H1 (cell line): ENCODE results near the gene BRD3OS. TPM values are rescaled to one million over a fixed set of nuclear protein-coding genes. Genes with fewer than 3 reads are reported as not detected.

Source experiments
- CTCF ChIA-PET: fragments of 300-600 bp; sonication (Branson Sonifier 250); formaldehyde crosslinking; loops from one replicate; lab custom pipeline; 2021; ENCODE audit not compliant: partially characterized antibody; lab: Charles Lee
- POLR2A ChIA-PET: fragments of 300-600 bp; sonication (Branson Sonifier 250); formaldehyde crosslinking; loops from one replicate; lab custom pipeline; 2021; ENCODE audit warnings: inconsistent platforms; ENCODE audit not compliant: partially characterized antibody; lab: Charles Lee
- DNase-seq, 2 experiments: peaks; one replicate each; pipeline versions ENCODE4 v3.0.0 to v3.0.0-alpha.2; 2010 to 2022; ENCODE audit warnings: low spot score in 2 of 2, low read depth in 1 of 2, mixed read lengths in 1 of 2
- FAIRE-seq: peaks from 2 replicates; lab custom pipeline; 2011; peaks lifted over from hg19 to GRCh38; lab: Jason Lieb, UNC
- H2AFZ ChIP-seq: 2 replicates; pipeline ENCODE4 v1.8.1; 2012; ENCODE audit warnings: low read length, inconsistent platforms
- H2AK5ac ChIP-seq: 2 replicates; pipeline ENCODE4 v1.6.1; 2013; ENCODE audit warnings: low read depth, low read length
- H2BK120ac ChIP-seq: replicated peaks from 2 replicates; pipeline ENCODE3; 2013; ENCODE audit warnings: low read depth, low read length, inconsistent platforms
- H2BK12ac ChIP-seq: 2 replicates; pipeline ENCODE4 v1.6.1; 2013; ENCODE audit warnings: low read depth, low read length
- H2BK15ac ChIP-seq: 2 replicates; pipeline ENCODE4 v1.6.1; 2013; ENCODE audit warnings: low read length
- H2BK20ac ChIP-seq: 2 replicates; pipeline ENCODE4 v1.6.1; 2013; ENCODE audit warnings: low read length
- H2BK5ac ChIP-seq: 2 replicates; pipeline ENCODE4 v1.6.1; 2013; ENCODE audit warnings: low read depth, low read length
- H3K14ac ChIP-seq: 2 replicates; pipeline ENCODE4 v1.6.1; 2013; ENCODE audit warnings: inconsistent platforms; ENCODE audit not compliant: insufficient read length
- H3K18ac ChIP-seq: 2 replicates; pipeline ENCODE4 v1.6.1; 2013; ENCODE audit warnings: low read length; ENCODE audit errors: extremely low read depth
- H3K23ac ChIP-seq: 2 replicates; pipeline ENCODE4 v1.6.1; 2013; ENCODE audit warnings: inconsistent platforms; ENCODE audit not compliant: insufficient read length
- H3K23me2 ChIP-seq: 2 replicates; pipeline ENCODE4 v1.6.1; 2013; ENCODE audit warnings: low read depth, low read length
- H3K27ac ChIP-seq: 2 replicates; pipeline ENCODE4 v1.6.1; 2011; ENCODE audit warnings: low read depth, low read length, inconsistent platforms
- H3K27me3 ChIP-seq, 4 experiments: replicated peaks in 1 of 4; 1 replicate in 1 of 4; 2 replicates in 3 of 4; pipeline versions ENCODE4 v1.6.1 to v1.8.1; 2011 to 2013; ENCODE audit warnings: low read length in 3 of 4, mild to moderate bottlenecking in 3 of 4, inconsistent platforms in 2 of 4, mixed read lengths in 2 of 4, moderate library complexity in 1 of 4; ENCODE audit not compliant: control insufficient read depth in 3 of 4, insufficient read depth in 3 of 4; ENCODE audit errors: extremely low read depth in 1 of 4
- H3K36me3 ChIP-seq, 4 experiments: 2 replicates each; pipeline versions ENCODE4 v1.6.1 to v1.8.1; 2011 to 2013; ENCODE audit warnings: mild to moderate bottlenecking in 4 of 4, low read length in 3 of 4, moderate library complexity in 2 of 4, control low read depth in 1 of 4, inconsistent platforms in 1 of 4; ENCODE audit not compliant: insufficient read depth in 4 of 4, control insufficient read depth in 2 of 4
- H3K4ac ChIP-seq: replicated peaks from 2 replicates; pipeline ENCODE3; 2013; ENCODE audit warnings: low read length, low read depth, mixed read lengths, inconsistent platforms; ENCODE audit not compliant: insufficient read length
- H3K4me1 ChIP-seq, 4 experiments: replicated peaks in 1 of 4; 1 replicate in 1 of 4; 2 replicates in 3 of 4; pipeline versions ENCODE4 v1.6.1 to v1.8.1; 2011 to 2013; ENCODE audit warnings: low read length in 3 of 4, inconsistent platforms in 2 of 4, mixed read lengths in 1 of 4; ENCODE audit not compliant: insufficient read depth in 4 of 4, control insufficient read depth in 3 of 4
- H3K4me2 ChIP-seq, 2 experiments: 2 replicates each; pipeline versions ENCODE4 v1.6.1 to v1.8.1; 2011 to 2013; ENCODE audit warnings: low read depth in 2 of 2, low read length in 2 of 2, control low read depth in 1 of 2, inconsistent platforms in 1 of 2, mild to moderate bottlenecking in 1 of 2; ENCODE audit not compliant: insufficient read depth in 1 of 2
- H3K4me3 ChIP-seq, 4 experiments: fragments of 200-600, 300-600 bp in 1 of 4; sonication (generic), shearing (Covaris generic), sonication (Bioruptor Twin) in 1 of 4; 2 replicates each; pipeline versions ENCODE4 v1.5.1 to v1.8.1; 2011 to 2016; ENCODE audit warnings: low read length in 4 of 4, low read depth in 3 of 4, control low read depth in 2 of 4, inconsistent platforms in 2 of 4, mild to moderate bottlenecking in 2 of 4, mixed read lengths in 1 of 4, moderate library complexity in 1 of 4; ENCODE audit not compliant: insufficient read depth in 2 of 4; ENCODE audit errors: extremely low read depth in 1 of 4
- H3K56ac ChIP-seq: replicated peaks from 2 replicates; pipeline ENCODE3; 2013; ENCODE audit warnings: low read depth, mild to moderate bottlenecking, mixed read lengths, low read length, inconsistent platforms; ENCODE audit not compliant: insufficient read length
- H3K79me1 ChIP-seq: 2 replicates; pipeline ENCODE4 v1.6.1; 2013; ENCODE audit warnings: low read depth, low read length, control low read depth
- H3K79me2 ChIP-seq, 2 experiments: 2 replicates each; pipeline versions ENCODE4 v1.6.1 to v1.8.1; 2012 to 2013; ENCODE audit warnings: low read length in 2 of 2, mild to moderate bottlenecking in 2 of 2, inconsistent platforms in 1 of 2; ENCODE audit not compliant: insufficient read depth in 2 of 2, control insufficient read depth in 1 of 2
- H3K9ac ChIP-seq, 4 experiments: replicated peaks in 1 of 4; 1 replicate in 1 of 4; 2 replicates in 3 of 4; pipeline versions ENCODE4 v1.6.1 to v1.8.1; 2011 to 2013; ENCODE audit warnings: low read depth in 3 of 4, low read length in 3 of 4, control low read depth in 2 of 4, mild to moderate bottlenecking in 2 of 4, moderate library complexity in 2 of 4, inconsistent platforms in 1 of 4; ENCODE audit errors: extremely low read depth in 1 of 4
- H3K9me3 ChIP-seq, 2 experiments: 2 replicates each; pipeline versions ENCODE4 v1.6.1 to v1.8.1; 2012 to 2013; ENCODE audit warnings: mild to moderate bottlenecking in 2 of 2, moderate library complexity in 2 of 2, control low read depth in 1 of 2, inconsistent platforms in 1 of 2, low read depth in 1 of 2, low read length in 1 of 2, mixed read lengths in 1 of 2; ENCODE audit not compliant: insufficient read depth in 2 of 2
- H4K20me1 ChIP-seq, 2 experiments: replicated peaks in 1 of 2; 2 replicates each; pipeline versions ENCODE3 to v1.8.1; 2011 to 2013; ENCODE audit warnings: inconsistent platforms in 2 of 2, low read length in 2 of 2, mild to moderate bottlenecking in 1 of 2; ENCODE audit not compliant: insufficient read depth in 2 of 2, control insufficient read depth in 1 of 2
- H4K5ac ChIP-seq: 2 replicates; pipeline ENCODE4 v1.6.1; 2013; ENCODE audit warnings: low read length, low read depth, mixed read lengths, inconsistent platforms; ENCODE audit not compliant: insufficient read length
- H4K8ac ChIP-seq: 2 replicates; pipeline ENCODE4 v1.8.0; 2013; ENCODE audit warnings: mild to moderate bottlenecking, moderate library complexity, low read length, inconsistent platforms; ENCODE audit not compliant: insufficient read depth; ENCODE audit errors: extremely low read depth
- H4K91ac ChIP-seq: replicated peaks from 2 replicates; pipeline ENCODE3; 2013; ENCODE audit warnings: low read length, mixed read lengths, inconsistent platforms; ENCODE audit not compliant: insufficient read length
- BACH1 ChIP-seq: IDR thresholded peaks from 2 replicates; pipeline ENCODE4 v1.6.1; 2012; ENCODE audit warnings: low read length, improper control_type of control experiment
- BRCA1 ChIP-seq: IDR thresholded peaks from 2 replicates; pipeline ENCODE4 v1.6.1; 2012; ENCODE audit warnings: low read depth, low read length, improper control_type of control experiment
- CBX8 ChIP-seq: fragments of 300-800, 300-1000 bp; sonication (generic); IDR thresholded peaks from 2 replicates; pipeline ENCODE4 v1.7.1; 2016; ENCODE audit warnings: low read depth, low read length, borderline replicate concordance
- CHD2 ChIP-seq: IDR thresholded peaks from 2 replicates; pipeline ENCODE4 v1.6.1; 2012; ENCODE audit warnings: low read length, improper control_type of control experiment
- EGR1 ChIP-seq: IDR thresholded peaks from 2 replicates; pipeline ENCODE4 v1.6.1; 2011; ENCODE audit warnings: low read depth, low read length, borderline replicate concordance
- GTF2F1 ChIP-seq: IDR thresholded peaks from 2 replicates; pipeline ENCODE4 v1.6.1; 2012; ENCODE audit warnings: low read depth, low read length, improper control_type of control experiment, borderline replicate concordance
- POLR2A ChIP-seq, 2 experiments: IDR thresholded peaks; 1 replicate in 1 of 2; 2 replicates in 1 of 2; pipeline ENCODE4 v1.6.1; 2011; ENCODE audit warnings: low read depth in 2 of 2, low read length in 2 of 2, mild to moderate bottlenecking in 2 of 2; ENCODE audit errors: control extremely low read depth in 1 of 2
- SAP30 ChIP-seq: fragments of 300-600 bp; sonication (generic); IDR thresholded peaks from 2 replicates; pipeline ENCODE4 v1.7.1; 2012; ENCODE audit warnings: low read length, moderate library complexity, mild to moderate bottlenecking, inconsistent platforms; ENCODE audit not compliant: insufficient read depth, insufficient replicate concordance
- SIRT6 ChIP-seq: IDR thresholded peaks from one replicate; pipeline ENCODE4 v1.7.1; 2012; ENCODE audit warnings: low read length, inconsistent platforms
- SIX5 ChIP-seq: IDR thresholded peaks from 2 replicates; pipeline ENCODE4 v1.6.1; 2011; ENCODE audit warnings: mild to moderate bottlenecking, low read depth, low read length
- TAF7 ChIP-seq: optimal IDR thresholded peaks from 2 replicates; pipeline ENCODE3; 2011; ENCODE audit warnings: low read depth, mild to moderate bottlenecking, inconsistent platforms, low read length, moderate library complexity, borderline replicate concordance
- WGBS, 2 experiments: shearing (Covaris generic) in 1 of 2; methylation state at CpG; one replicate each; pipeline versions ENCODE4 v1.1.6 to v1.1.7; 2013 to 2015; ENCODE audit warnings: low lambda C conversion rate in 2 of 2, mixed read lengths in 2 of 2, inconsistent platforms in 1 of 2, low coverage in 1 of 2, missing lambda C conversion rate in 1 of 2; ENCODE audit not compliant: insufficient replicate concordance in 2 of 2, insufficient coverage in 1 of 2, insufficient read length in 1 of 2; ENCODE audit errors: extremely low coverage in 1 of 2, missing lambda C conversion rate in 1 of 2; 5-methylcytosine and 5-hydroxymethylcytosine counted together
- polyA plus RNA-seq, 7 experiments: library from polyadenylated mRNA; depleted of rRNA in 3 of 7; stranded (reverse) in 5 of 7; unstranded in 2 of 7; fragments of >200 nt in 5 of 7; fragments of 200-250 nt in 2 of 7; gene quantifications; 1 replicate in 5 of 7; 2 replicates in 1 of 7; 4 replicates in 1 of 7; pipeline versions ENCODE4 v1.2.1 to v1.2.3, GENCODE V29; 2011 to 2013; ENCODE audit warnings: missing spikeins in 2 of 7, mixed read lengths in 2 of 7
- total RNA-seq: library from RNA; stranded (reverse); fragmentation: NEBNext Ultra II Directional; extraction: Animal tissue kit (Norgen Biotek cat#: 25700); gene quantifications from 2 replicates; pipeline ENCODE4 v1.2.1, GENCODE V29; 2021

Gene BRD3OS
- total and polyA plus RNA-seq, 2 of the 8 experiments (the other 6 are each of a cell fraction or from before 2014, with no cell fraction given), result 12.7 to 20.2 TPM

GRCh38 chr9:134045841-134046544 lies 20.7 kb downstream of the BRD3OS start:
- Histone ChIP-seq H4K91ac (no peak overlapping the region), H3K56ac (no peak overlapping the region), H3K14ac (no peak overlapping the region), H2BK5ac (no peak overlapping the region), H3K23ac (no peak overlapping the region), H3K4me1 (no peaks in the 10 kb centered on the region; a peak in 1 of 7 replicates), H3K4me2 (no peak overlapping the region), H3K18ac (no peak overlapping the region), H3K79me1 (peaks cover 4% of the 10 kb centered on the region; the same call in 1 of the 2 replicates), H3K27ac (no peak overlapping the region), H3K4ac (no peak overlapping the region), H2BK20ac (no peak overlapping the region), H3K36me3 (peaks cover 35 to 74% (median 70%) of the 10 kb centered on the region in 4 experiments), H2AK5ac (no peak overlapping the region), H3K9me3 (no peaks in the 10 kb centered on the region), H4K8ac (no peak overlapping the region; the same call in none of the 2 replicates), H2BK12ac (no peak overlapping the region), H2AFZ (no peak overlapping the region), H3K27me3 (no peaks in the 10 kb centered on the region), H3K9ac (no peak overlapping the region; a peak in 1 of 7 replicates), H4K20me1 (peaks cover 14 to 17% of the 10 kb centered on the region in 2 experiments), H4K5ac (no peak overlapping the region), H2BK15ac (no peak overlapping the region), H2BK120ac (no peak overlapping the region), H3K79me2 (no peaks in the 10 kb centered on the region), H3K4me3 (no peak overlapping the region), H3K23me2 (no peaks in the 10 kb centered on the region)
- ChIA-PET CTCF (interaction anchor here (0.9 to 1.6 kb wide), 6 partner anchors 10 to 235 kb away, joined by 3 to 4 read pairs (median 3); no protein-coding TSS in a partner anchor), POLR2A (interaction anchor here (0.9 to 2.2 kb wide), 5 partner anchors 9 to 17 kb away, joined by 3 to 9 read pairs (median 4); no protein-coding TSS in a partner anchor)
- DNase-seq (no peak), FAIRE-seq (no peak)
- 83% methylated on average over 26 of the region's 26 CpGs; no CpG with 5 or more reads in 1 of the 2 experiments for WGBS, 2 experiments
- TF ChIP-seq GTF2F1 (no peak), SIX5 (no peak), SAP30 (no peak), CBX8 (no peak), BRCA1 (no peak), EGR1 (no peak), TAF7 (no peak), BACH1 (no peak), CHD2 (no peak), POLR2A (IDR thresholded peaks at IDR 0.05; ENCODE audit: control extremely low read depth in 1 of 2, low read depth in 2 of 2, low read length in 2 of 2) (no peak), SIRT6 (no peak)
